ENCODE results near the gene BMP5.
A peak's percentile ranks its signal among the peaks of the same experiment; 100 is the strongest.

The BMP5 gene

GRCh38 chr6:55874316-55874715 lies 1.1 kb downstream of the BMP5 start:
- no peak overlapping the region for H3K27ac ChIP-seq (ENCODE audit: low read depth, low read length)
- H3K36me3 ChIP-seq (ENCODE audit: control insufficient read depth in 5 of 5, insufficient read depth in 5 of 5, low read length in 5 of 5): no peaks in the 10 kb centered on the region
- peak overlapping the region in 2 of 5 donors; percentile 10 to 55 for H3K4me3 ChIP-seq (ENCODE audit: low read depth in 1 of 5, low read length in 5 of 5)

GRCh38 chr6:55872866-55873265 lies 2.5 kb downstream of the BMP5 start:
- no peak overlapping the region for H3K9ac ChIP-seq (ENCODE audit: low read length in 5 of 5)
- H3K36me3 ChIP-seq (ENCODE audit: control insufficient read depth in 5 of 5, insufficient read depth in 5 of 5, low read length in 5 of 5): no peaks in the 10 kb centered on the region
- peaks cover 0 to 2% (median 0%) of the 10 kb centered on the region in 5 donors for H3K27me3 ChIP-seq (ENCODE audit: control insufficient read depth in 5 of 5, insufficient read depth in 4 of 5, low read length in 5 of 5)
- H3K27ac ChIP-seq (ENCODE audit: low read depth, low read length): no peak overlapping the region
- no peaks in the 10 kb centered on the region for H3K4me1 ChIP-seq (ENCODE audit: control insufficient read depth in 5 of 5, insufficient read depth in 5 of 5, low read length in 5 of 5)
- H3K9me3 ChIP-seq (ENCODE audit: control insufficient read depth in 5 of 5, low read length in 5 of 5): no peaks in the 10 kb centered on the region
- peak overlapping the region in 1 of 5 donors; percentile 33 for H3K4me3 ChIP-seq (ENCODE audit: low read depth in 1 of 5, low read length in 5 of 5)

More at GRCh38 chr6:55874316-55874715, 1.1 kb downstream of the BMP5 start:
- no peak overlapping the region for H3K9ac ChIP-seq (ENCODE audit: low read length in 5 of 5)
- no peaks in the 10 kb centered on the region for H3K9me3 ChIP-seq (ENCODE audit: control insufficient read depth in 5 of 5, low read length in 5 of 5)
- H3K4me1 ChIP-seq (ENCODE audit: control insufficient read depth in 5 of 5, insufficient read depth in 5 of 5, low read length in 5 of 5): no peaks in the 10 kb centered on the region
- peaks cover 0 to 2% (median 0%) of the 10 kb centered on the region in 5 donors for H3K27me3 ChIP-seq (ENCODE audit: control insufficient read depth in 5 of 5, insufficient read depth in 4 of 5, low read length in 5 of 5)

- peaks cover 0 to 2% (median 0%) of the 10 kb centered on the region in 5 donors for H3K27me3 ChIP-seq (ENCODE audit: control insufficient read depth in 5 of 5, insufficient read depth in 4 of 5, low read length in 5 of 5)
- no peak overlapping the region for H3K27ac ChIP-seq (ENCODE audit: low read depth, low read length)
- H3K4me1 ChIP-seq (ENCODE audit: control insufficient read depth in 5 of 5, insufficient read depth in 5 of 5, low read length in 5 of 5): no peaks in the 10 kb centered on the region
- H3K36me3 ChIP-seq (ENCODE audit: control insufficient read depth in 5 of 5, insufficient read depth in 5 of 5, low read length in 5 of 5): no peaks in the 10 kb centered on the region
- no peak overlapping the region for H3K4me3 ChIP-seq (ENCODE audit: low read depth in 1 of 5, low read length in 5 of 5)
- H3K9ac ChIP-seq (ENCODE audit: low read length in 5 of 5): no peak overlapping the region
- H3K9me3 ChIP-seq (ENCODE audit: control insufficient read depth in 5 of 5, low read length in 5 of 5): no peaks in the 10 kb centered on the region
Measured at GRCh38 chr6:55870181-55870813, 5.1 kb downstream of the BMP5 start.

GRCh38 chr6:55869674-55870073 lies 5.7 kb downstream of the BMP5 start:
- no peak overlapping the region for H3K27ac ChIP-seq (ENCODE audit: low read depth, low read length)
- no peak overlapping the region for H3K4me3 ChIP-seq (ENCODE audit: low read depth in 1 of 5, low read length in 5 of 5)
- no peak overlapping the region for H3K9ac ChIP-seq (ENCODE audit: low read length in 5 of 5)
- no peaks in the 10 kb centered on the region for H3K36me3 ChIP-seq (ENCODE audit: control insufficient read depth in 5 of 5, insufficient read depth in 5 of 5, low read length in 5 of 5)
- H3K4me1 ChIP-seq (ENCODE audit: control insufficient read depth in 5 of 5, insufficient read depth in 5 of 5, low read length in 5 of 5): no peaks in the 10 kb centered on the region
- no peaks in the 10 kb centered on the region for H3K9me3 ChIP-seq (ENCODE audit: control insufficient read depth in 5 of 5, low read length in 5 of 5)
- peaks cover 0 to 2% (median 0%) of the 10 kb centered on the region in 5 donors for H3K27me3 ChIP-seq (ENCODE audit: control insufficient read depth in 5 of 5, insufficient read depth in 4 of 5, low read length in 5 of 5)

- Histone ChIP-seq H3K27me3 (ENCODE audit: control insufficient read depth in 5 of 5, insufficient read depth in 4 of 5, low read length in 5 of 5) (no peaks in the 10 kb centered on the region), H3K36me3 (ENCODE audit: control insufficient read depth in 5 of 5, insufficient read depth in 5 of 5, low read length in 5 of 5) (no peaks in the 10 kb centered on the region), H3K4me1 (ENCODE audit: control insufficient read depth in 5 of 5, insufficient read depth in 5 of 5, low read length in 5 of 5) (no peaks in the 10 kb centered on the region), H3K9me3 (ENCODE audit: control insufficient read depth in 5 of 5, low read length in 5 of 5) (no peaks in the 10 kb centered on the region), H3K4me3 (ENCODE audit: low read depth in 1 of 5, low read length in 5 of 5) (no peak overlapping the region), H3K27ac (ENCODE audit: low read depth, low read length) (no peak overlapping the region), H3K9ac (ENCODE audit: low read length in 5 of 5) (no peak overlapping the region)
Measured at GRCh38 chr6:55868771-55869479, 6.5 kb downstream of the BMP5 start.

GRCh38 chr6:55868176-55868575 lies 7.2 kb downstream of the BMP5 start:
- H3K9me3 ChIP-seq (ENCODE audit: control insufficient read depth in 5 of 5, low read length in 5 of 5): no peaks in the 10 kb centered on the region
- H3K27ac ChIP-seq (ENCODE audit: low read depth, low read length): no peak overlapping the region
- no peaks in the 10 kb centered on the region for H3K36me3 ChIP-seq (ENCODE audit: control insufficient read depth in 5 of 5, insufficient read depth in 5 of 5, low read length in 5 of 5)
- H3K4me1 ChIP-seq (ENCODE audit: control insufficient read depth in 5 of 5, insufficient read depth in 5 of 5, low read length in 5 of 5): no peaks in the 10 kb centered on the region
- H3K27me3 ChIP-seq (ENCODE audit: control insufficient read depth in 5 of 5, insufficient read depth in 4 of 5, low read length in 5 of 5): no peaks in the 10 kb centered on the region
- H3K9ac ChIP-seq (ENCODE audit: low read length in 5 of 5): no peak overlapping the region
- no peak overlapping the region for H3K4me3 ChIP-seq (ENCODE audit: low read depth in 1 of 5, low read length in 5 of 5)

DNA sequence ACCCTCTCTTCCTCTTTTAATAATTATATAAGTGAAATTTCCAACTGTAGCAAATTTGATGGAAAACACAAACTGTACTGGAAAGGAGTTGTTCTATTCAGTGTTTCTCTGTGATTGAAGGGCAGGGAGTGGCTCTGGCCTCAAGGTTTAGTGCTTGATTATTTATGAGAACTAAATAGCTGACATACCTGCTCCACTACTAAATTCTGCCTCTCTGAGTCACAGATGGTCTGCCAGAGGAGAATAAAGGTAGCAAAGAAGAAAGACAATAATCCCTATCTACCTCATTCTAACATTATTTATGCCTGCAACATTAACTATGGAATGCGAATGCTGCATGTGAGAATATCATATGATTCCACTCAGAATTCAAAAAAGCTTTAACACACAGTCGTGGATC lies 9.3 kb downstream of the BMP5 start:
- Histone ChIP-seq H3K9ac (ENCODE audit: low read length in 5 of 5) (no peak overlapping the region), H3K27me3 (ENCODE audit: control insufficient read depth in 5 of 5, insufficient read depth in 4 of 5, low read length in 5 of 5) (no peaks in the 10 kb centered on the region), H3K27ac (ENCODE audit: low read depth, low read length) (no peak overlapping the region), H3K36me3 (ENCODE audit: control insufficient read depth in 5 of 5, insufficient read depth in 5 of 5, low read length in 5 of 5) (no peaks in the 10 kb centered on the region), H3K4me1 (ENCODE audit: control insufficient read depth in 5 of 5, insufficient read depth in 5 of 5, low read length in 5 of 5) (no peaks in the 10 kb centered on the region), H3K4me3 (ENCODE audit: low read depth in 1 of 5, low read length in 5 of 5) (no peak overlapping the region), H3K9me3 (ENCODE audit: control insufficient read depth in 5 of 5, low read length in 5 of 5) (no peaks in the 10 kb centered on the region)

- H3K27ac ChIP-seq (ENCODE audit: low read depth, low read length): no peak overlapping the region
- H3K4me3 ChIP-seq (ENCODE audit: low read depth in 1 of 5, low read length in 5 of 5): no peak overlapping the region
- no peaks in the 10 kb centered on the region for H3K4me1 ChIP-seq (ENCODE audit: control insufficient read depth in 5 of 5, insufficient read depth in 5 of 5, low read length in 5 of 5)
- H3K36me3 ChIP-seq (ENCODE audit: control insufficient read depth in 5 of 5, insufficient read depth in 5 of 5, low read length in 5 of 5): no peaks in the 10 kb centered on the region
- no peaks in the 10 kb centered on the region for H3K9me3 ChIP-seq (ENCODE audit: control insufficient read depth in 5 of 5, low read length in 5 of 5)
- H3K27me3 ChIP-seq (ENCODE audit: control insufficient read depth in 5 of 5, insufficient read depth in 4 of 5, low read length in 5 of 5): no peaks in the 10 kb centered on the region
- no peak overlapping the region for H3K9ac ChIP-seq (ENCODE audit: low read length in 5 of 5)
Measured at GRCh38 chr6:55853008-55854001, 22.1 kb downstream of the BMP5 start.

GRCh38 chr6:55841341-55841740 lies 34.0 kb downstream of the BMP5 start:
- no peak overlapping the region for H3K27ac ChIP-seq (ENCODE audit: low read depth, low read length)
- H3K4me3 ChIP-seq (ENCODE audit: low read depth in 1 of 5, low read length in 5 of 5): no peak overlapping the region
- H3K9ac ChIP-seq (ENCODE audit: low read length in 5 of 5): no peak overlapping the region
- H3K27me3 ChIP-seq (ENCODE audit: control insufficient read depth in 5 of 5, insufficient read depth in 4 of 5, low read length in 5 of 5): no peaks in the 10 kb centered on the region
- H3K9me3 ChIP-seq (ENCODE audit: control insufficient read depth in 5 of 5, low read length in 5 of 5): no peaks in the 10 kb centered on the region
- peaks cover 0 to 2% (median 0%) of the 10 kb centered on the region in 5 donors for H3K4me1 ChIP-seq (ENCODE audit: control insufficient read depth in 5 of 5, insufficient read depth in 5 of 5, low read length in 5 of 5)
- H3K36me3 ChIP-seq (ENCODE audit: control insufficient read depth in 5 of 5, insufficient read depth in 5 of 5, low read length in 5 of 5): no peaks in the 10 kb centered on the region

All from subcutaneous abdominal adipose tissue (tissue), 5 donors.